ENCODE measurements around the gene C9orf152. TPM values are rescaled to one million over a fixed set of nuclear protein-coding genes. Genes with fewer than 3 reads are reported as not detected.

Gene C9orf152
- total RNA-seq, 1 donor from 2014 or later = 6.7 TPM

Other genes starting within 250 kb of the C9orf152 start
- 170 TPM for gene TXN, start 48.3 kb upstream of the C9orf152 start, total RNA-seq
- gene TXNDC8, start 129.7 kb upstream of the C9orf152 start, total RNA-seq = not detected